SK-N-SH (cell line): ENCODE results near the gene AAMP. TPM values are rescaled to one million over a fixed set of nuclear protein-coding genes. Genes with fewer than 3 reads are reported as not detected.

Experiments used
- CTCF ChIA-PET: fragments of 300-600, 350-600 bp; formaldehyde crosslinking; extraction: SDS; loops from one replicate; lab custom pipeline; 2021; lab: Yijun Ruan, JAX
- POLR2A ChIA-PET: fragments of 350-600 bp; sonication (Branson Sonifier 250); formaldehyde crosslinking; extraction: SDS; loops from one replicate; lab custom pipeline; 2020; ENCODE audit warnings: antibody characterized with exemption, inconsistent platforms; lab: Yijun Ruan, JAX
- DNase-seq: peaks from one replicate; pipeline ENCODE4 v3.0.0; 2012
- H2AFZ ChIP-seq: fragments of 200-600 bp; sonication (generic); 2 replicates; pipeline ENCODE4 v1.8.1; 2016; ENCODE audit warnings: antibody characterized with exemption, mild to moderate bottlenecking, low read depth
- H3F3A ChIP-seq: fragments of 200-600 bp; sonication (generic); replicated peaks from 2 replicates; pipeline ENCODE3; 2016; ENCODE audit warnings: antibody characterized with exemption, mild to moderate bottlenecking; ENCODE audit not compliant: insufficient read depth
- H3K27ac ChIP-seq, 2 experiments: fragments of 200-500 bp in 1 of 2; fragments of 200-600 bp in 1 of 2; sonication (Bioruptor generic) in 1 of 2; sonication (generic), shearing (Covaris generic) in 1 of 2; 2 replicates each; pipeline versions ENCODE4 v1.5.1 to v1.6.1; 2014 to 2016; ENCODE audit warnings: low read depth in 2 of 2, inconsistent platforms in 1 of 2, low read length in 1 of 2, mild to moderate bottlenecking in 1 of 2, mixed read lengths in 1 of 2
- H3K27me3 ChIP-seq: fragments of 200-600 bp; sonication (generic), shearing (Covaris generic); 2 replicates; pipeline ENCODE4 v1.6.1; 2016; ENCODE audit warnings: mixed run types; ENCODE audit not compliant: insufficient read depth
- H3K36me3 ChIP-seq, 2 experiments: fragments of 200-500 bp in 1 of 2; fragments of 200-600 bp in 1 of 2; sonication (Bioruptor generic) in 1 of 2; sonication (generic) in 1 of 2; replicated peaks in 1 of 2; 2 replicates each; pipeline versions ENCODE3 to v1.5.1; 2014 to 2016; ENCODE audit warnings: low read length in 1 of 2, mild to moderate bottlenecking in 1 of 2; ENCODE audit not compliant: insufficient read depth in 2 of 2, control insufficient read depth in 1 of 2
- H3K4me1 ChIP-seq, 2 experiments: fragments of 200-500 bp in 1 of 2; fragments of 200-600 bp in 1 of 2; sonication (Bioruptor generic) in 1 of 2; sonication (generic), shearing (Covaris generic) in 1 of 2; 2 replicates each; pipeline versions ENCODE4 v1.5.1 to v1.6.1; 2014 to 2016; ENCODE audit warnings: low read depth in 1 of 2, low read length in 1 of 2, mixed run types in 1 of 2; ENCODE audit not compliant: insufficient read depth in 2 of 2, control insufficient read depth in 1 of 2
- H3K4me2 ChIP-seq: fragments of 200-600 bp; sonication (generic), shearing (Covaris generic); 2 replicates; pipeline ENCODE4 v1.6.1; 2017; ENCODE audit warnings: mixed run types
- H3K4me3 ChIP-seq, 2 experiments: fragments of 200-500 bp in 1 of 2; fragments of 200-600 bp in 1 of 2; sonication (Bioruptor generic) in 1 of 2; sonication (generic), shearing (Covaris generic) in 1 of 2; 2 replicates each; pipeline versions ENCODE4 v1.5.1 to v1.8.1; 2014 to 2016; ENCODE audit warnings: low read depth in 2 of 2, inconsistent platforms in 1 of 2, low read length in 1 of 2, mild to moderate bottlenecking in 1 of 2, mixed read lengths in 1 of 2, moderate library complexity in 1 of 2
- H3K79me2 ChIP-seq: fragments of 200-600 bp; sonication (generic); 2 replicates; pipeline ENCODE4 v1.8.1; 2017; ENCODE audit warnings: mild to moderate bottlenecking; ENCODE audit not compliant: insufficient read depth
- H3K9ac ChIP-seq: fragments of 200-600 bp; sonication (generic); 2 replicates; pipeline ENCODE4 v1.6.1; 2017; ENCODE audit warnings: mixed run types
- H3K9me2 ChIP-seq: fragments of 200-600 bp; sonication (generic); 2 replicates; pipeline ENCODE4 v1.6.1; 2017; ENCODE audit warnings: mixed run types
- H3K9me3 ChIP-seq: fragments of 200-600 bp; sonication (generic); 2 replicates; pipeline ENCODE4 v1.6.1; 2017; ENCODE audit warnings: mixed run types, mild to moderate bottlenecking, moderate library complexity
- H4K20me1 ChIP-seq: fragments of 200-600 bp; sonication (generic); 2 replicates; pipeline ENCODE4 v1.6.1; 2017; ENCODE audit warnings: mild to moderate bottlenecking, mixed run types; ENCODE audit not compliant: insufficient read depth
- CHD2 ChIP-seq: fragments of 150-350 bp; IDR thresholded peaks from 2 replicates; pipeline ENCODE4 v1.6.1; 2018; ENCODE audit warnings: low read length; ENCODE audit not compliant: partially characterized antibody
- CTCF ChIP-seq: fragments of 200-600 bp; sonication (generic); IDR thresholded peaks from 2 replicates; pipeline ENCODE4 v1.6.1; 2017; ENCODE audit warnings: antibody characterized with exemption, mild to moderate bottlenecking, moderate library complexity
- ELF1 ChIP-seq: IDR thresholded peaks from 2 replicates; pipeline ENCODE4 v1.4.0; 2012
- EP300 ChIP-seq, 2 experiments: IDR thresholded peaks; 2 replicates each; pipeline versions ENCODE4 v1.4.0 to v1.6.1; 2012; ENCODE audit warnings: borderline replicate concordance in 1 of 2, low read depth in 1 of 2, low read length in 1 of 2
- EZH2phosphoT487 ChIP-seq: fragments of 200-600 bp; sonication (generic); IDR thresholded peaks from 2 replicates; pipeline ENCODE4 v1.6.1; 2017; ENCODE audit warnings: low read depth, mixed run types, mild to moderate bottlenecking, antibody characterized with exemption, moderate library complexity, borderline replicate concordance
- FOSL2 ChIP-seq: IDR thresholded peaks from 2 replicates; pipeline ENCODE4 v1.4.0; 2012; ENCODE audit warnings: low read depth, mild to moderate bottlenecking, moderate library complexity, borderline replicate concordance
- FOXJ3 ChIP-seq: sonication (generic); formaldehyde crosslinking; IDR thresholded peaks from 2 replicates; pipeline ENCODE4 v1.5.1; 2020; ENCODE audit warnings: mild to moderate bottlenecking, missing genetic modification reagents
- MAX ChIP-seq: IDR thresholded peaks from 2 replicates; pipeline ENCODE4 v1.4.0; 2012; ENCODE audit warnings: low read depth
- MEF2A ChIP-seq: IDR thresholded peaks from 2 replicates; pipeline ENCODE4 v1.4.0; 2012; ENCODE audit warnings: low read depth, borderline replicate concordance
- MXI1 ChIP-seq: IDR thresholded peaks from 2 replicates; pipeline ENCODE4 v1.6.1; 2012; ENCODE audit warnings: mild to moderate bottlenecking, low read depth, low read length, improper control_type of control experiment
- NRF1 ChIP-seq: IDR thresholded peaks from 2 replicates; pipeline ENCODE4 v1.6.1; 2012; ENCODE audit warnings: low read depth, mild to moderate bottlenecking, low read length
- PBX3 ChIP-seq: IDR thresholded peaks from 2 replicates; pipeline ENCODE4; 2012
- RAD21 ChIP-seq: IDR thresholded peaks from 2 replicates; pipeline ENCODE4 v1.6.1; 2012; ENCODE audit warnings: mild to moderate bottlenecking, low read length
- RFX5 ChIP-seq: IDR thresholded peaks from 2 replicates; pipeline ENCODE4 v1.6.1; 2012; ENCODE audit warnings: mild to moderate bottlenecking, improper control_type of control experiment, low read length
- SMC3 ChIP-seq: IDR thresholded peaks from 2 replicates; pipeline ENCODE4 v1.6.1; 2012; ENCODE audit warnings: low read depth, low read length, improper control_type of control experiment
- TAF1 ChIP-seq: IDR thresholded peaks from 2 replicates; pipeline ENCODE4 v1.6.1; 2012; ENCODE audit warnings: low read depth, mild to moderate bottlenecking, low read length, moderate library complexity, borderline replicate concordance
- TCF12 ChIP-seq: IDR thresholded peaks from 2 replicates; pipeline ENCODE4 v1.4.0; 2012
- TEAD4 ChIP-seq: IDR thresholded peaks from 2 replicates; pipeline ENCODE4 v1.4.0; 2012; ENCODE audit warnings: mild to moderate bottlenecking, borderline replicate concordance; ENCODE audit not compliant: insufficient read depth
- YY1 ChIP-seq: IDR thresholded peaks from 2 replicates; pipeline ENCODE4 v1.4.0; 2012; ENCODE audit warnings: low read depth, mild to moderate bottlenecking
- ZBTB33 ChIP-seq: IDR thresholded peaks from 2 replicates; pipeline ENCODE4 v1.4.0; 2012; ENCODE audit warnings: low read depth, borderline replicate concordance
- WGBS: methylation state at CpG from one replicate; pipeline ENCODE4 v1.1.6; 2017; ENCODE audit warnings: low lambda C conversion rate; 5-methylcytosine and 5-hydroxymethylcytosine counted together
- polyA plus RNA-seq, 3 experiments: library from polyadenylated mRNA; depleted of rRNA; stranded (reverse); fragments of >200 nt; gene quantifications; 2 replicates each; pipeline ENCODE4 v1.2.3, GENCODE V29; 2012

The AAMP gene
- polyA plus RNA-seq, 1 of the 3 experiments (the other 2 are of a cell fraction): 276 TPM

- Histone ChIP-seq H3K9me2 (no peaks in the 10 kb centered on the region), H4K20me1 (no peaks in the 10 kb centered on the region), H3K9me3 (no peaks in the 10 kb centered on the region), H3K9ac (no peak overlapping the region), H3K4me1 (peaks cover 7 to 29% of the 10 kb centered on the region in 2 experiments; a peak in 3 of 4 replicates), H3K27ac (peak overlapping the region in 1 of 2 experiments; percentile 81; a peak in 1 of 4 replicates), H3K4me3 (no peak overlapping the region), H3K27me3 (no peaks in the 10 kb centered on the region), H3K4me2 (no peak overlapping the region), H3K36me3 (peaks cover 0 to 9% of the 10 kb centered on the region in 2 experiments), H3K79me2 (0 out of 2 replicates have a peak, but pooled peaks cover 3% of the 10 kb centered on the region), H2AFZ (no peak overlapping the region), H3F3A (peaks cover 2% of the 10 kb centered on the region)
- DNase-seq: no peak
- CTCF ChIA-PET: interaction anchor here (0.9 to 2.3 kb wide), 5 partner anchors 8 to 115 kb away, joined by 3 to 10 read pairs (median 7); no protein-coding TSS in a partner anchor
- TF ChIP-seq MXI1 (no peak), TCF12 (no peak), ELF1 (no peak)
- POLR2A ChIA-PET: no interaction called here
- 85% methylated on average over 3 of the region's 3 CpGs for WGBS
These were observed 11.5 kb upstream of the AAMP start for GRCh38 chr2:218281449-218281848.

- H3K9me2 ChIP-seq: no peaks in the 10 kb centered on the region
- no peak overlapping the region for H3K4me2 ChIP-seq
- H3K4me1 ChIP-seq: peaks cover 0 to 22% of the 10 kb centered on the region in 2 experiments; a peak in 1 of 4 replicates
- 0 out of 2 replicates have a peak, but pooled peaks cover 3% of the 10 kb centered on the region for H3K79me2 ChIP-seq
- H3K27ac ChIP-seq: no peak overlapping the region
- DNase-seq: no peak
- no peak overlapping the region for H2AFZ ChIP-seq
- no peaks in the 10 kb centered on the region for H3K27me3 ChIP-seq
- no peak overlapping the region for H3K9ac ChIP-seq
- ChIA-PET CTCF (interaction anchor here (1.8 to 2.3 kb wide), 2 partner anchors 8 to 21 kb away, joined by 4 to 10 read pairs; no protein-coding TSS in a partner anchor), POLR2A (no interaction called here)
- TF ChIP-seq MEF2A: no peak
- no peak for TF ChIP-seq FOXJ3 (CRISPR knock-in tag)
- TF ChIP-seq YY1: no peak
- TF ChIP-seq CTCF: no peak
- TF ChIP-seq RFX5: no peak
- no peak for TF ChIP-seq SMC3
- TF ChIP-seq TEAD4: no peak
- no peak for TF ChIP-seq MAX
- TF ChIP-seq FOSL2: no peak
- TF ChIP-seq PBX3: no peak
- TF ChIP-seq EZH2phosphoT487: no peak
- no peak for TF ChIP-seq NRF1
- TF ChIP-seq CHD2: no peak
- no peak for TF ChIP-seq ZBTB33
- no peak for TF ChIP-seq RAD21
- TF ChIP-seq EP300 (IDR thresholded peaks at IDR 0.05; ENCODE audit: borderline replicate concordance in 1 of 2, low read depth in 1 of 2, low read length in 1 of 2): no peak
- TF ChIP-seq TAF1: no peak
- peaks cover 0 to 16% of the 10 kb centered on the region in 2 experiments for H3K36me3 ChIP-seq
- H4K20me1 ChIP-seq: no peaks in the 10 kb centered on the region
- WGBS: 89% methylated on average over 11 of the region's 14 CpGs
- no peaks in the 10 kb centered on the region for H3K9me3 ChIP-seq
- no peaks in the 10 kb centered on the region for H3F3A ChIP-seq
- H3K4me3 ChIP-seq: no peak overlapping the region
These were observed 10.4 kb upstream of the AAMP start for GRCh38 chr2:218280260-218280870.
